GM12872 (cell line): Measurements from ENCODE around the gene SAMD14.

Source experiments
- TF ChIP-seq, protein P1 (sequence below): IDR thresholded peaks from 3 replicates; pipeline ENCODE4 v1.5.1; 2011; ENCODE audit warnings: low read depth, mild to moderate bottlenecking, low read length, moderate library complexity; ENCODE audit not compliant: insufficient read depth

The SAMD14 gene

DNA sequence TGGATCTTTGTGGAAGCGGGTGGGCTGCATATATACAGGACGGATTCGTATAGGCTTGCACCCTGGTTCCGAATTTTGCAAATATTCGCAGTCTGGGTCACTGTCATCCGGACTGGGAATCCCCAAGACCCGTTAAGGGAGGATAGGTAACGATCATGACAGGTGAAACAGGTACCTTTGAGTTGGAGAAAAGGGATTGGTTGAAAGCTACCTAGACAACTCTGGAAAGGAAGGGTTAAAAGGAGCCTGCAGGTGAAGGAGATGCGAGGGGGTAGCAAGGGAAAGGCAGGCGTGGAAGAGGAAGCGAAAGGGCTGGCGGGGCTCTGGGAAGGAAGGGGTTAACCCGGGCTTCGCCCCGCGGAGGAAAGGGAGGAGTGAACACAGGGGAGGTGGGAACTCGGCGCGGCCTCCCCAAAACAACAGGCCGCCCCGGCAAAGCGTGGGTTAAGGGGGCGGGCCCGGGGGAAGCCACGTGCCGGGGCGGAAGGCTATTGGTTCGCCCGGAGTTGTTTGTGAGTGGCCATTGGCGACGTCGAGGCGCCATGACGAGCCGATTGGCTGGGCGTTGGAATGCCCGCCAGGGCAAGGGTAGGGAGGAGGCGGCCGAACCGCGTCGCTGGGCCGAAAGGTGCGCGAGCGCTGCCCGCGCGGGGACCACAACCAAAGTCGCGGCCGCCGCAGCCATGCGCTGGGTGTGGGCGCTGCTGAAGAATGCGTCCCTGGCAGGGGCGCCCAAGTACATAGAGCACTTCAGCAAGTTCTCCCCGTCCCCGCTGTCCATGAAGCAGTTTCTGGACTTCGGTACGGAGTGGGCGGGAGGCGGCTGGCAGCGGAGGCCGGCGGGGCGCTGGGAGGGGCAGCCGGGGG, 35.0 kb downstream of the SAMD14 start, which contains the start of gene PDK2:
Gene PDK2 (plus strand): TSS at position 599 of the 867 bp plus-strand sequence. CDS start 85 bp downstream, at position 684.
- TF ChIP-seq, protein P1, sequence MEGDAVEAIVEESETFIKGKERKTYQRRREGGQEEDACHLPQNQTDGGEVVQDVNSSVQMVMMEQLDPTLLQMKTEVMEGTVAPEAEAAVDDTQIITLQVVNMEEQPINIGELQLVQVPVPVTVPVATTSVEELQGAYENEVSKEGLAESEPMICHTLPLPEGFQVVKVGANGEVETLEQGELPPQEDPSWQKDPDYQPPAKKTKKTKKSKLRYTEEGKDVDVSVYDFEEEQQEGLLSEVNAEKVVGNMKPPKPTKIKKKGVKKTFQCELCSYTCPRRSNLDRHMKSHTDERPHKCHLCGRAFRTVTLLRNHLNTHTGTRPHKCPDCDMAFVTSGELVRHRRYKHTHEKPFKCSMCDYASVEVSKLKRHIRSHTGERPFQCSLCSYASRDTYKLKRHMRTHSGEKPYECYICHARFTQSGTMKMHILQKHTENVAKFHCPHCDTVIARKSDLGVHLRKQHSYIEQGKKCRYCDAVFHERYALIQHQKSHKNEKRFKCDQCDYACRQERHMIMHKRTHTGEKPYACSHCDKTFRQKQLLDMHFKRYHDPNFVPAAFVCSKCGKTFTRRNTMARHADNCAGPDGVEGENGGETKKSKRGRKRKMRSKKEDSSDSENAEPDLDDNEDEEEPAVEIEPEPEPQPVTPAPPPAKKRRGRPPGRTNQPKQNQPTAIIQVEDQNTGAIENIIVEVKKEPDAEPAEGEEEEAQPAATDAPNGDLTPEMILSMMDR, result no peak

DNA sequence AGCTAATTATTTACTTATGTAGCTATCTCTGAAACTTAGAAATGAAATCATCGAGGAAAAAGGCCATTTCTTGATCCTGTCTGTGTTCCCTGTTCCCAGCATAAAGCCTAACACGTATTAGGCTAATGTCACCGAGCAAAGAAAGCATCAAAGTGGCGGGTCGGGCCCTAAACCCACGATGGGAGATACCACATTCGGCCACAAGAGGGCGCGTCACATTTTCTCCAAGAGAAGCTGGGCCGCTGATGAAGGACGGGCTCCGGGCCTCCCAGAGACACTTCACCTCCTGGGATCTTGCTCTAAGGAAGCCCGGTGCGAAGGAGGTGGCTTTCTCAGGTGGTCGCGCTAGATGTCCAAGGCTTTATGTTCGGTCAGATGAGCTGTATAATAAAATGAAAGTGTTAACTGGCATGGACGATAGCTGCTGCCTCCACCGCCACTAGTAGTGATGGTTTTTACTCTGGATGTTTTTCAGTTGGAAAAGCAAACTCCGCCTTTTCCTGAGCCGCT, 35.7 kb downstream of the SAMD14 start:
- TF ChIP-seq, protein P1, result peak; percentile 79

DNA sequence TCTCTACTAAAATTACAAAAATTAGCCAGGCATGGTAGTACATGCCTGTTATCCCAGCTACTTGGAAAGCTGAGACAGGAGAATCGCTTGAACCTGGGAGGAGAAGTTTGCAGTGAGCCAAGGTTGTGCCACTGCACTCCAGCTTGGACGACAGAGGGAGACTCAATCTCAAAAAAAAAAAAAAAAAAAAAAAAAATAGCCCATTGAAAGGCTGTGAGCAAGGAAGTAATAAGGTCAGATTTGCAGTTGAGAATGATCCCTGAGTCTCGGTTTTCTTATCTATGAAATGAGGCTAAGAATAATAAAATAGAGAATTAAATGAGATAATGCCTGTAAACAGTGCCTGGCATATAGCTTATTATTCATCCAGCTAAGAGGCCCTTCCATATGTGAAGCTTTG, 36.2 kb downstream of the SAMD14 start:
- TF ChIP-seq, protein P1, result no peak

DNA sequence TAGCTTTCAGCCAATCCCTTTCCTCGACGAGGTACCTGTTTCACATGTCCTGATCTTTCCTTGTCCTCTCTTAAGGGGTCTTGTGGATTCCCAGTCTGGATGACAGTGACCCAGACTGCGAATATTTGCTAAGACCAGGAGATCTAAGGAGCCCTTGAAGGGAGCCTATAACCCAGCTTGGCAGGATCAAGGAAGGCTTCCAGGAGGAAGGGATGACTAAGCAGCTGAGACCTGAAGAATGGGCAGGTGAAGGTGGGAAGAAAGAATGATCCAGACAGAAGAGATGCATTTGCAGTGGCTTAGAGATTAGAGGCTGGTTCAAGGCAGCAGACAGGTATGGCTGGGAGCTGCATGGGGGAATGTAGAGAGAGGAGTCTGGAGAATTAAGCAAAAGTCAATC, 36.7 kb downstream of the SAMD14 start:
- TF ChIP-seq, protein P1, result no peak

DNA sequence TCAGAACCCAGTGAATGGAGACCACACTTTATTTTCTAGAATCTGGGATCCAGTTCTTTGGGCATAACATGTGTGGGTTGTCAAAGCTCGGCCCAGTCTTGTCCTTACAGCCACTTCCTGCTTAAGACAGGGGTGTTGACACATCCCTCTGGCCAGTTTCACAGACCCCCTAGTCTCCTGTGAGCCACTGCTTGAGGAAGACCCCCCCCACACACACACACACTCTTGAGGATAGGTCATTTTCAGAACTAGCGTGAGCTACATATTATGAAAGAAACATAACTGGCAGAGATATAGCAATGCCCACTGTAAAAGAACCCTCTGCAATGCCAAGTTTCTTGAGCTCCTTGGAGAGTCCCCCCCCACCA, 38.1 kb downstream of the SAMD14 start:
- TF ChIP-seq, protein P1, result no peak

DNA sequence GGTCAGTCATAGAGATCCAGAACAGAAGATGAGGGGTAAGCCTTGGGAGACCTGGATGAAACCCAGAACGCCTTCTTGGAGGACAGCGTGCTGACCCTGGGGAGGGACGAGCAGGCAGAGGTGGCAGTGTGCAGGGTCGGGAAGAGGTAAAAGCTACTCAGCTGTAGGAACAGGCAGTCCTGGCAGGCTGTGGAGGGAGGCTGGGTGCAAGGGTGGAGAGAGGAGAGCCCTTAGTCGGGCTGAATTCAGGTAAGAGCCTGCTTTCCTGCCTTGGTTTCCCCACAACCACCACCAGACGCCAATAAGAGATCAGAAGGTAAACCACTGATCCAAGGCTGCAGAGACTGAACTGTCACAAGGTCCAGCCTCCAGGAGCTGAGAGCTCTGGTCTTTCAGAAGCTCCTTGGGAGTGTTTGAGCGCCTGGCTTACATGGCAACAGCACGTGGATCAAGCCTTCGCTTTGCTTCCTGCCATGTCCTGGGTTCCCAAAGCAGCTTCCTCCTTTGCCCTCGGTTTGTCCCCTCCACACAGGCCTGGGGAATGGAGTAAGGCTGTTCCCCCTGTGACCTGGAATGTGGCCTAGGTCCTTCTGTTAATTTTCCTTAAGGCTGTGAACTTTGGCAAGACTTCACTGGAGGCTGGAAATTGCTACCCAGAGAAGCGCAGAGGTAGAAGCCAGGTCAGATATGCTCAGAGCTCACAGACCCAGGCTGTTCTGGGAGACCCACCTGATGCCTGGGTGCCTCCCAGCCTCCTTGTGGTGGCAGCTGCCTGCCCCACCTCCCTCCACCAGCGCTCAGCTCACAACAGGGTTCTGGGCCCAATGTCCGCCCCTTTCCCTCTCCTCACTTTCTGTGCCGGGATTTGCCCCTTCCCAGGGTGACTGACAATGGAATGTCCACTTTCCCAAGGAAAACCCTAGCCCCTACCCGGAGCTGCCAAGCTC, 38.7 kb downstream of the SAMD14 start:
- TF ChIP-seq, protein P1, result no peak

DNA sequence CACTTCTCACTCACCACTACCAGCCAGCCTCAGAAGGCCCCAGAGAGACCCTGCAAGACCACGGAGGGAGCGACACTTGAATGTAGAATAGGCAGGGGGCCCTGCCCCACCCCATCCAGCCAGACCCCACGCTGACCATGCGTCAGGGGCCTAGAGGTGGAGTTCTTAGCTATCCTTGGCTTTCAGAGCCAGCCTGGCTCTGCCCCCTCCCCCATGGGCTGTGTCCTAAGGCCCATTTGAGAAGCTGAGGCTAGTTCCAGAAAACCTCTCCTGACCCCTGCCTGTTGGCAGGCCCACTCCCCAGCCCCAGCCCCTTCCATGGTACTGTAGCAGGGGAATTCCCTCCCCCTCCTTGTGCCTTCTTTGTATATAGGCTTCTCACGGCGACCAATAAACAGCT, 39.9 kb downstream of the SAMD14 start:
- TF ChIP-seq, protein P1, result no peak
